Measurements from ENCODE around the gene POGZ. TPM values are rescaled to one million over a fixed set of nuclear protein-coding genes. Genes with fewer than 3 reads are reported as not detected.

Gene POGZ
- total and polyA plus RNA-seq, 2 of the 13 experiments (the other 11 are each of a cell fraction or from before 2014, with no cell fraction given): 15.3 to 45.6 TPM

- DNase-seq (ENCODE audit: low spot score) (no peak), FAIRE-seq (no peak), ATAC-seq (no peak)
- Histone ChIP-seq H3K4me3 (replicated peaks in 1 of 3; ENCODE audit: insufficient read depth in 1 of 3, low read depth in 2 of 3, low read length in 3 of 3) (no peak overlapping the region), H3K36me3 (replicated peaks in 1 of 2; ENCODE audit: control insufficient read depth in 1 of 2, insufficient read depth in 2 of 2, low read length in 2 of 2) (no peaks in the 10 kb centered on the region), H3K4me1 (ENCODE audit: insufficient read depth, low read length) (peaks cover 33% of the 10 kb centered on the region), H3K27ac (ENCODE audit: extremely low read length, insufficient read depth, low read length) (no peak overlapping the region), H3K4me2 (ENCODE audit: low read depth, low read length) (no peak overlapping the region), H3K9ac (ENCODE audit: insufficient read depth, low read depth, low read length) (no peak overlapping the region), H3K9me3 (ENCODE audit: low read length) (no peaks in the 10 kb centered on the region), H2AFZ (ENCODE audit: low read length) (no peak overlapping the region), H3K79me2 (ENCODE audit: insufficient read depth, low read length) (no peaks in the 10 kb centered on the region), H3K27me3 (ENCODE audit: control insufficient read depth in 1 of 2, insufficient read depth in 2 of 2, low read length in 2 of 2) (no peaks in the 10 kb centered on the region; a peak in 1 of 5 replicates), H4K20me1 (ENCODE audit: insufficient read depth, low read length) (no peaks in the 10 kb centered on the region)
- WGBS (ENCODE audit: low lambda C conversion rate): 40% methylated on average over 1 of the region's 1 CpG
- TF ChIP-seq CENPBD1 (CRISPR knock-in tag; IDR thresholded peaks at IDR 0.05; ENCODE audit: borderline replicate concordance, low read depth): no peak
- TF ChIP-seq, protein P1, sequence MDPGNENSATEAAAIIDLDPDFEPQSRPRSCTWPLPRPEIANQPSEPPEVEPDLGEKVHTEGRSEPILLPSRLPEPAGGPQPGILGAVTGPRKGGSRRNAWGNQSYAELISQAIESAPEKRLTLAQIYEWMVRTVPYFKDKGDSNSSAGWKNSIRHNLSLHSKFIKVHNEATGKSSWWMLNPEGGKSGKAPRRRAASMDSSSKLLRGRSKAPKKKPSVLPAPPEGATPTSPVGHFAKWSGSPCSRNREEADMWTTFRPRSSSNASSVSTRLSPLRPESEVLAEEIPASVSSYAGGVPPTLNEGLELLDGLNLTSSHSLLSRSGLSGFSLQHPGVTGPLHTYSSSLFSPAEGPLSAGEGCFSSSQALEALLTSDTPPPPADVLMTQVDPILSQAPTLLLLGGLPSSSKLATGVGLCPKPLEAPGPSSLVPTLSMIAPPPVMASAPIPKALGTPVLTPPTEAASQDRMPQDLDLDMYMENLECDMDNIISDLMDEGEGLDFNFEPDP (CRISPR knock-in tag; conservative IDR thresholded peaks at IDR 0.05): no peak
- no peak for TF ChIP-seq ZNF263 (CRISPR knock-in tag; IDR thresholded peaks at IDR 0.05)
- peak; percentile 67 for TF ChIP-seq ATF7 (IDR thresholded peaks at IDR 0.05)
- TF ChIP-seq ATF7 (CRISPR knock-in tag; IDR thresholded peaks at IDR 0.05): no peak
- TF ChIP-seq STAT5B (CRISPR knock-in tag; IDR thresholded peaks at IDR 0.05): no peak
- TF ChIP-seq SSRP1 (CRISPR knock-in tag; IDR thresholded peaks at IDR 0.05): no peak
- in situ Hi-C loops (cut with HindIII; ENCODE audit: extremely low pct_ligation_motif_present, low pct_unique_long_range_greater_than_20kb): no loop called here
- ChIA-PET CTCF (ENCODE audit: low intra/inter-chr PET ratio, low total read pairs) (no interaction called here), POLR2A (no interaction called here)
- intact Hi-C loops (cut with micrococcal nuclease; ENCODE audit: unreplicated experiment): no loop called here
- no TSS peak for BruUV-seq (replicated peaks)
Measured at GRCh38 chr1:151499930-151500329, 40.6 kb upstream of the POGZ start.

DNA sequence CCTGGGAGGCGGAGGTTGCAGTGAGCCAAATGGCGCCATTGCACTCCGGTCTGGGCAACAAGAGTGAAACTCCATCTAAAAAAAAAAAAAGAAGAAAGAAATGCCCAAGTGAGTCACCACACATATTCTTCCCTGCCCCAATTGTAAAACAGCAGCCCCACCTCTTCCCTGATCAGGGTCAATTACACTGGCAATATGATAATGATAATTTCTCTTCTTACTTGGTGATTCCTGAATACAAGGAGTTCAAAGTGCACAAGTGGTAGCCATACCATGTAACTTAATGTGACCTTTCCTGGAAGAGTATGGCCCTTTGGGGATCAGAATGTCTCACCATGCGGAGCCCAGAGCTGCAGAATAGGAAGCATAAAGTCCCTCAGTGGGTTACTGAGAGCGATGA, 40.1 kb upstream of the POGZ start:
- Histone ChIP-seq H3K27me3 (ENCODE audit: control insufficient read depth in 1 of 2, insufficient read depth in 2 of 2, low read length in 2 of 2) (no peaks in the 10 kb centered on the region; a peak in 1 of 5 replicates), H3K4me2 (ENCODE audit: low read depth, low read length) (no peak overlapping the region), H4K20me1 (ENCODE audit: insufficient read depth, low read length) (no peaks in the 10 kb centered on the region), H2AFZ (ENCODE audit: low read length) (no peak overlapping the region), H3K27ac (ENCODE audit: extremely low read length, insufficient read depth, low read length) (no peak overlapping the region), H3K79me2 (ENCODE audit: insufficient read depth, low read length) (no peaks in the 10 kb centered on the region), H3K4me3 (replicated peaks in 1 of 3; ENCODE audit: insufficient read depth in 1 of 3, low read depth in 2 of 3, low read length in 3 of 3) (no peak overlapping the region), H3K4me1 (ENCODE audit: insufficient read depth, low read length) (peaks cover 39% of the 10 kb centered on the region), H3K9ac (ENCODE audit: insufficient read depth, low read depth, low read length) (no peak overlapping the region), H3K36me3 (replicated peaks in 1 of 2; ENCODE audit: control insufficient read depth in 1 of 2, insufficient read depth in 2 of 2, low read length in 2 of 2) (no peaks in the 10 kb centered on the region), H3K9me3 (ENCODE audit: low read length) (no peaks in the 10 kb centered on the region)
- POLR2A ChIA-PET: no interaction called here
- no peak for DNase-seq (ENCODE audit: low spot score)
- no peak for ATAC-seq
- intact Hi-C loops (cut with micrococcal nuclease; ENCODE audit: unreplicated experiment) (no loop called here), in situ Hi-C loops (cut with HindIII; ENCODE audit: extremely low pct_ligation_motif_present, low pct_unique_long_range_greater_than_20kb) (no loop called here)
- FAIRE-seq: no peak
- 82% methylated on average over 5 of the region's 5 CpGs for WGBS (ENCODE audit: low lambda C conversion rate)
- CTCF ChIA-PET (ENCODE audit: low intra/inter-chr PET ratio, low total read pairs): no interaction called here
- BruUV-seq (replicated peaks): no TSS peak
- TF ChIP-seq, protein P2, sequence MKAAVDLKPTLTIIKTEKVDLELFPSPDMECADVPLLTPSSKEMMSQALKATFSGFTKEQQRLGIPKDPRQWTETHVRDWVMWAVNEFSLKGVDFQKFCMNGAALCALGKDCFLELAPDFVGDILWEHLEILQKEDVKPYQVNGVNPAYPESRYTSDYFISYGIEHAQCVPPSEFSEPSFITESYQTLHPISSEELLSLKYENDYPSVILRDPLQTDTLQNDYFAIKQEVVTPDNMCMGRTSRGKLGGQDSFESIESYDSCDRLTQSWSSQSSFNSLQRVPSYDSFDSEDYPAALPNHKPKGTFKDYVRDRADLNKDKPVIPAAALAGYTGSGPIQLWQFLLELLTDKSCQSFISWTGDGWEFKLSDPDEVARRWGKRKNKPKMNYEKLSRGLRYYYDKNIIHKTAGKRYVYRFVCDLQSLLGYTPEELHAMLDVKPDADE (CRISPR knock-in tag; IDR thresholded peaks at IDR 0.05): no peak
- TF ChIP-seq NR2F1 (CRISPR knock-in tag; IDR thresholded peaks at IDR 0.05) (no peak), PBX2 (CRISPR knock-in tag; IDR thresholded peaks at IDR 0.05) (no peak), CREB1 (IDR thresholded peaks at IDR 0.05) (no peak), CREB1 (CRISPR knock-in tag; IDR thresholded peaks at IDR 0.05) (no peak), RFXANK (CRISPR knock-in tag; IDR thresholded peaks at IDR 0.05) (no peak), MED1 (CRISPR knock-in tag; IDR thresholded peaks at IDR 0.05) (no peak), RORA (CRISPR knock-in tag; IDR thresholded peaks at IDR 0.05) (no peak), NCOA2 (CRISPR knock-in tag; IDR thresholded peaks at IDR 0.05) (no peak)
- TF ChIP-seq, protein P3, sequence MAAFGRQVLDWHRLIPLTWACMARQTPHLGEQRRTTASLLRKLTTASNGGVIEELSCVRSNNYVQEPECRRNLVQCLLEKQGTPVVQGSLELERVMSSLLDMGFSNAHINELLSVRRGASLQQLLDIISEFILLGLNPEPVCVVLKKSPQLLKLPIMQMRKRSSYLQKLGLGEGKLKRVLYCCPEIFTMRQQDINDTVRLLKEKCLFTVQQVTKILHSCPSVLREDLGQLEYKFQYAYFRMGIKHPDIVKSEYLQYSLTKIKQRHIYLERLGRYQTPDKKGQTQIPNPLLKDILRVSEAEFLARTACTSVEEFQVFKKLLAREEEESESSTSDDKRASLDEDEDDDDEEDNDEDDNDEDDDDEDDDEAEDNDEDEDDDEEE (CRISPR knock-in tag; IDR thresholded peaks at IDR 0.05): no peak

Measured in HepG2 (cell line).